GM12864 (cell line): ENCODE measurements around the gene TMEM89.

Source experiments
- DNase-seq: peaks from one replicate; pipeline ENCODE4 v3.0.0-alpha.2; 2011; ENCODE audit warnings: low read depth
- H3K4me3 ChIP-seq: 2 replicates; pipeline ENCODE4 v1.5.1; 2011; ENCODE audit warnings: mild to moderate bottlenecking, low read depth, low read length, control low read depth
- TF ChIP-seq, protein P1 (sequence below): IDR thresholded peaks from 2 replicates; pipeline ENCODE4 v1.5.1; 2011; ENCODE audit warnings: low read depth, mild to moderate bottlenecking, moderate library complexity, low read length, control low read depth, inconsistent platforms; ENCODE audit errors: missing control alignments

TMEM89 gene, protein sequence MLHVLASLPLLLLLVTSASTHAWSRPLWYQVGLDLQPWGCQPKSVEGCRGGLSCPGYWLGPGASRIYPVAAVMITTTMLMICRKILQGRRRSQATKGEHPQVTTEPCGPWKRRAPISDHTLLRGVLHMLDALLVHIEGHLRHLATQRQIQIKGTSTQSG

DNA sequence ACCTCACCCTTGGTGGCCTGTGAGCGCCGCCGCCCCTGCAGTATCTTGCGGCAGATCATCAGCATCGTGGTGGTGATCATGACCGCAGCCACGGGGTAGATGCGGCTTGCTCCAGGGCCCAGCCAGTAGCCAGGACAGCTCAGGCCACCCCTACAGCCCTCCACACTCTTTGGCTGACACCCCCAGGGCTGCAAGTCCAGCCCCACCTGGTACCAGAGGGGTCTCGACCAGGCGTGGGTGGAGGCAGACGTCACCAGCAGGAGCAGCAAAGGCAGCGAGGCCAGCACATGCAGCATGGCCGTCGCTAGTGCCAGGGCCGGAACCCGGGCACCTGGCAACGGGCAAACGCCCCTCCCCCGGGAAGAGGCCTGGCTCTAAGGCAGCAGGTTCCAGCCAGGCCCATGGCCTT is at the start of gene TMEM89:
Gene TMEM89 (minus strand): TSS at position 309 of the 409 bp plus-strand sequence. CDS start 13 bp downstream, at position 296.
- TF ChIP-seq, protein P1, sequence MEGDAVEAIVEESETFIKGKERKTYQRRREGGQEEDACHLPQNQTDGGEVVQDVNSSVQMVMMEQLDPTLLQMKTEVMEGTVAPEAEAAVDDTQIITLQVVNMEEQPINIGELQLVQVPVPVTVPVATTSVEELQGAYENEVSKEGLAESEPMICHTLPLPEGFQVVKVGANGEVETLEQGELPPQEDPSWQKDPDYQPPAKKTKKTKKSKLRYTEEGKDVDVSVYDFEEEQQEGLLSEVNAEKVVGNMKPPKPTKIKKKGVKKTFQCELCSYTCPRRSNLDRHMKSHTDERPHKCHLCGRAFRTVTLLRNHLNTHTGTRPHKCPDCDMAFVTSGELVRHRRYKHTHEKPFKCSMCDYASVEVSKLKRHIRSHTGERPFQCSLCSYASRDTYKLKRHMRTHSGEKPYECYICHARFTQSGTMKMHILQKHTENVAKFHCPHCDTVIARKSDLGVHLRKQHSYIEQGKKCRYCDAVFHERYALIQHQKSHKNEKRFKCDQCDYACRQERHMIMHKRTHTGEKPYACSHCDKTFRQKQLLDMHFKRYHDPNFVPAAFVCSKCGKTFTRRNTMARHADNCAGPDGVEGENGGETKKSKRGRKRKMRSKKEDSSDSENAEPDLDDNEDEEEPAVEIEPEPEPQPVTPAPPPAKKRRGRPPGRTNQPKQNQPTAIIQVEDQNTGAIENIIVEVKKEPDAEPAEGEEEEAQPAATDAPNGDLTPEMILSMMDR: no peak
- DNase-seq: no peak
- H3K4me3 ChIP-seq: no peak within 1 kb of the TSS

DNA sequence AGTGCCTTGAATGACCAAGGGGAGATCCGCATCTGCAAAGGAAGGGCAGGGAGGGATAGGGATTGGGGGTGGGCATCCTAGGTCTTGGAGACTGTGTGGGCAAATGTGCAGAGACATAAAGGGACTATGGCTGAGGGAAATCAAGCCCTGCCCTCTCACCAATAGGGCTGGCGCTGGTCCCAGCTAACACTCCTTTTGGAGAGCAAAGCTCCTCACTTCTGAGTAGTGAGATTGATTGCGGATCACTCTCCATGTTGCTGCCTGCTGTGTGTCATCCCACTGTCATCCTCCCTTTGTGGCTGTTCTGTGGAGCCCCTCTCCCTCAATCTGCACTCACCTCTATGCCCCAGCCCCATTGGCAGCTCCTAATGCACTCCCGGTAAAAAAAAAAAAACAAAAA is 43.4 kb upstream of the TMEM89 start:
- no peak for DNase-seq
- TF ChIP-seq, protein P1: no peak
- H3K4me3 ChIP-seq: no peak overlapping the region

DNA sequence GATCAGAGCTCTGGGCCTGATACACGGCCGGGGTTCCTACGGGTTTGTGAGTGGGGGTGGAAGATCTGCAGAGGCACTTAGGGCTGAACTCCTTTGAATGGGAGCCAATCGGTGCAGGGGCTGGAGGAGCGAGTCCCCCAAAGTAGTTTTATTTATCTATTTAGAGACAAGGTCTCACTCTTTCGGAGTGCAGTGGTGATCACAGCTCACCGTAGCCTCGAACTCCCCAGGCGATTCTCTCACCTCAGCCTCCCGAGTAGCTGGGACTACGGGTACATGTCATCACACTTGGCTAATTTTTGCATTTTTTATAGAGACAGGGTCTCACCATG is 42.7 kb upstream of the TMEM89 start:
- no peak overlapping the region for H3K4me3 ChIP-seq
- TF ChIP-seq, protein P1: no peak
- DNase-seq: no peak

DNA sequence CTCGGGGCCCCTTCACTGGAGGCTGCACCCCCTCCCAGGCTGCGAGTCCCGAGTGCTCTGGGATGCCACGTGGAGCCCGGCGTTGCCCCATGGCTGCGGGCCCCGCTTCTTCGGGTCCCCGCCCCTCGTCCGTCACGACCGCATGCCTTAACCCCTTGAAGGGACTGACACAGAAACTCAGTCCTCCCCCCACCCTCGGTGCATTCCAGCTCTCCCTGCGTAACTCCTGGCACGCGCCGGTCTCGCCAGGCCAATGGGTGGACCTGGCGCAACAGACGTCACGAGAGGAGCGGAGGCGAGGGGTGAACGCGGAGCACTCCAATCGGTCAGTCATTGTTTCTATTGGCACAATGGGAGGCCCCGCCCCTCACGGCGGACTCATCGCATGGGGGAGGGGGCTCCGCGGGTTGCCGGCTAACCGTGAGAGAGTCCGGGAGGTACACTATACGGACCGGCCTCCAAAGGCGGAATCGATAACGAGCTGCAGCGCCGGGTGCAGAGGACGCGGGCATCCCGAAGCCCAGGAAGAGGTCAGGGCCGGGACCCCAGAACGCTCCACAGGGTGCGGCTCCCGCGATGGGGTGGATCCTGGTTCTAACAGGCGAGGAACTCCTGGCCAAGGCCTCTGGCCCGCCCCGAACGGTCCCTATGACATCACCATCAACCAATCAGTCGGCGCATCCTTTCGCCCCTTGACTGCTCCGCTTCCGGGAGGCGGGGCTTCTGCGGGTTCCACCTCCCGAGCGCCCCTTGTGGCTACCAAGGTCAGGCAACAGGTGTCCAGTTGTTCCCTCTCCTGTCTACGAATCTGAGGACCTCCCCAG is 42.1 kb upstream of the TMEM89 start:
- DNase-seq: peak; percentile 94
- peak overlapping the region; percentile 64 for H3K4me3 ChIP-seq
- TF ChIP-seq, protein P1: peak; percentile 85

DNA sequence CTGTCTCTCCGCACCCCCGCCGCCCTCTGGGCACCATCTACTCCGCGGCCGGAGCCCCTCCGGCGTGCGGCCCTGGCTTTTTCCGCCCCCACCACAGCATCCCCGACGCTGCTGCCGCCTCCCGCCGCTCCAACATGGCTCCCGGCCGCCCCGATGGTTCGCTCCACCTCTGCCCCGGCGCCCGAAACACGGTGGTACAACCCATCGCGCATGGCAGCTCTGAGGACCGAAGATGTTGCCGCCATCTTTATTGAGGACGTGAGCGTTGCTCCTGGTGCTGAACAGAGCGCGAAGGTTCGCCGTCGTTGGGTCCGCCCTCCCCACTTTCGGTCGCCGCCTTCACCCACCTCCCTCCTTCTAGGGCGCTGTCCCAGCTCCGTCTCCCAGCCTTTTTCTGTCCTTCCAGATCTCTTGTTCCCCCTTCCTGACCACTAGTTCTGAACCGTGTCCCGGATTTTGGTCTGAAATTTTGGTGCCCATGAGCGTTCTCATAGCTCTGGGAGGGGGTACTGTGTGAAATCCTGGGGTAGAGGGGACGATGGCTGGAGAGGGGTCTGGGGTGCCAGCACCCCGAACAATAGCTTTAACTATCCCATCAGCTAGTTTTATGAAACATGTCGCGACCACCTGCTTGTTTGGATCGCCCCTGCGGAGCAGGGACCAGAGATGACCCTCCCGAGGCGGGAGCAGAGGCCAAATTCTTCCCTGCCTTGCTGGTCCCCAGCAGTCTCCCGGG is 41.4 kb upstream of the TMEM89 start, which contains the start of gene CELSR3:
Gene CELSR3 (minus strand): TSS at position 134 of the 736 bp plus-strand sequence. CDS start 252 bp downstream, outside the sequence.
- peak; percentile 67 for DNase-seq
- H3K4me3 ChIP-seq: peak within 1 kb of the TSS; percentile 64
- TF ChIP-seq, protein P1: no peak

DNA sequence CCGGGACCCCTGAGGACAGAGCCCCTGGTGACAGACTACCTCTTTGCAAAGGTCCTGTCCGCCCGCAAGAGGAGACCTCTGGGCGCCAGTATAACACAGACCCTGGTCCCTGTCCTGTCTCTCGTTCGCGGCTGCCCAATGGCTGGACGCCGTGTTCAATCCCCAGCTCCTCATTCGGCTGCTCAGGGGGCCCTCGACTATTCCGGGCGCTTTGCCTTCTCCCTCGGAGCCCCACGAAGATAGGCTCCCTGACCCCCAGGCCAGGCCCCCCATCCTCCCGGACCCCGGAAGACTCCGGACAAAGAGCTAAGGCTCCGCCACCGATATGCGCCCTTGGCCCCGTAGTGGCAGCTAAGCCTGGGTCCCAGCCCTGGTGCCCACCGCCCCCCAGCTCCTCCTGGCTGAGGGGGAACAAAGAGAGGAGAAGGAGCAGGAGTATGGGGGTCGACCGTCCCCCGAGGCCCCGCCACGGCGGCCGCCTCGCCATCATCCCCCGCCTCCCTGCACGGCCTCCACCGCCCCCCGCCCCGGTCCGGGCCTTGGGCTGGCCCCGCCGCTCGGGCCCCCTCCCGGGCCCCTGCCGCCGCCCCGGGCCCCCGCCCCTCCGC is 40.7 kb upstream of the TMEM89 start:
- DNase-seq: no peak
- H3K4me3 ChIP-seq: peak overlapping the region; percentile 6; the same call in 1 of the 2 replicates
- TF ChIP-seq, protein P1: no peak
